ENCODE results near the gene SLC15A2. TPM values are rescaled to one million over a fixed set of nuclear protein-coding genes. Genes with fewer than 3 reads are reported as not detected.
"Not testable (repeated sequence)": the region's sequence is repeated elsewhere in the genome, so short reads cannot be mapped to it uniquely, and the experiment has no call there.

The SLC15A2 gene
- total RNA-seq = 1 to 10 TPM in 2 of 4 donors, under 1 TPM in 2; 0.52 to 2.1 (median 1.0) TPM

GRCh38 chr3:121894301-121894990 lies at the start of gene SLC15A2:
Gene SLC15A2, plus strand, starts transcription at chr3:121894401. Its CDS starts 76 bp downstream, at chr3:121894477.
- H3K9me3 ChIP-seq = no peaks in the 10 kb centered on the region
- 10% methylated on average over 3 of the region's 3 CpGs for WGBS
- no peak for DNase-seq (ENCODE audit: extremely low spot score)
- TF ChIP-seq POLR2A (IDR thresholded peaks at IDR 0.05; ENCODE audit: low read depth) (no peak), POLR2AphosphoS5 (IDR thresholded peaks at IDR 0.05) (no peak), EP300 (IDR thresholded peaks at IDR 0.05) (no peak)
- TF ChIP-seq, protein P1, sequence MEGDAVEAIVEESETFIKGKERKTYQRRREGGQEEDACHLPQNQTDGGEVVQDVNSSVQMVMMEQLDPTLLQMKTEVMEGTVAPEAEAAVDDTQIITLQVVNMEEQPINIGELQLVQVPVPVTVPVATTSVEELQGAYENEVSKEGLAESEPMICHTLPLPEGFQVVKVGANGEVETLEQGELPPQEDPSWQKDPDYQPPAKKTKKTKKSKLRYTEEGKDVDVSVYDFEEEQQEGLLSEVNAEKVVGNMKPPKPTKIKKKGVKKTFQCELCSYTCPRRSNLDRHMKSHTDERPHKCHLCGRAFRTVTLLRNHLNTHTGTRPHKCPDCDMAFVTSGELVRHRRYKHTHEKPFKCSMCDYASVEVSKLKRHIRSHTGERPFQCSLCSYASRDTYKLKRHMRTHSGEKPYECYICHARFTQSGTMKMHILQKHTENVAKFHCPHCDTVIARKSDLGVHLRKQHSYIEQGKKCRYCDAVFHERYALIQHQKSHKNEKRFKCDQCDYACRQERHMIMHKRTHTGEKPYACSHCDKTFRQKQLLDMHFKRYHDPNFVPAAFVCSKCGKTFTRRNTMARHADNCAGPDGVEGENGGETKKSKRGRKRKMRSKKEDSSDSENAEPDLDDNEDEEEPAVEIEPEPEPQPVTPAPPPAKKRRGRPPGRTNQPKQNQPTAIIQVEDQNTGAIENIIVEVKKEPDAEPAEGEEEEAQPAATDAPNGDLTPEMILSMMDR (IDR thresholded peaks at IDR 0.05) = no peak
- H3K27me3 ChIP-seq = no peaks in the 10 kb centered on the region
- H3K36me3 ChIP-seq = no peaks in the 10 kb centered on the region
- H3K4me1 ChIP-seq = peaks cover 7 to 15% (median 13%) of the 10 kb centered on the region in 4 donors
- intact Hi-C loops (cut with DNase I) = no loop called here
- no peak within 1 kb of the TSS for H3K4me3 ChIP-seq
- H3K27ac ChIP-seq (replicated peaks in 1 of 4) = no peak within 1 kb of the TSS

GRCh38 chr3:121844892-121845291 lies 49.3 kb upstream of the SLC15A2 start:
- WGBS = 99% methylated on average over 7 of the region's 7 CpGs
- Histone ChIP-seq H3K9me3 (no peaks in the 10 kb centered on the region), H3K4me3 (no peak overlapping the region), H3K27ac (replicated peaks in 1 of 4) (no peak overlapping the region), H3K4me1 (no peaks in the 10 kb centered on the region), H3K27me3 (no peaks in the 10 kb centered on the region), H3K36me3 (no peaks in the 10 kb centered on the region)
- intact Hi-C loops (cut with DNase I) = no loop called here
- TF ChIP-seq EP300 (IDR thresholded peaks at IDR 0.05) (no peak), POLR2AphosphoS5 (IDR thresholded peaks at IDR 0.05) (no peak), POLR2A (IDR thresholded peaks at IDR 0.05; ENCODE audit: low read depth) (no peak)
- TF ChIP-seq, protein P1 (IDR thresholded peaks at IDR 0.05) = no peak
- no peak for DNase-seq (ENCODE audit: extremely low spot score)

GRCh38 chr3:121852256-121852655 lies 41.9 kb upstream of the SLC15A2 start:
- Histone ChIP-seq H3K36me3 (peaks cover 0 to 4% (median 2%) of the 10 kb centered on the region in 4 donors), H3K4me3 (no peak overlapping the region), H3K27me3 (no peaks in the 10 kb centered on the region), H3K27ac (replicated peaks in 1 of 4) (no peak overlapping the region), H3K4me1 (no peaks in the 10 kb centered on the region), H3K9me3 (no peaks in the 10 kb centered on the region)
- TF ChIP-seq, protein P1 (IDR thresholded peaks at IDR 0.05) = no peak
- intact Hi-C loops (cut with DNase I) = loop anchor here (10.0 kb wide), 1 partner anchor 657 kb away; no protein-coding TSS in a partner anchor
- 89% methylated on average over 2 of the region's 2 CpGs for WGBS
- DNase-seq (ENCODE audit: extremely low spot score) = no peak

DNA sequence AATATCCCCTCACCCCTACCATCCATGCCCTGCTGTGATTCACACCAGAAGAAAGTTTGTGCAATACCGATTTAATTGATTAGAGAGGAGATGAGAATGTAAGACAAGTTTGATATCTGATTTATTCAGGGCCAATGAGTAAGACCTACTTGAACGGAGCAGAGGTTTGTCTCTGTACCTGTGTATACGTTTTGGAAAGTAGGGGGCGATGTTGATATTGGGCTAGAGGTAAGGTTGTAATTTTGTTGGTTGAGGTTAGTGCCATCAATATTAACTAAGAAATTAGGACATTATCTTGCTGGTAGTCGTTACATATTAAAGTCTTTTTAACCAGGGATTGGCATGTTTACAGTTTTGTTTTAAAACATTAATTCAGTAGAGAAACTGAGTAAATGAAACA lies 38.6 kb upstream of the SLC15A2 start:
- no peak for DNase-seq (ENCODE audit: extremely low spot score)
- Histone ChIP-seq H3K9me3 (no peaks in the 10 kb centered on the region), H3K4me3 (no peak overlapping the region), H3K27ac (replicated peaks in 1 of 4) (no peak overlapping the region), H3K27me3 (no peaks in the 10 kb centered on the region), H3K4me1 (no peaks in the 10 kb centered on the region), H3K36me3 (peaks cover 0 to 5% (median 2%) of the 10 kb centered on the region in 4 donors)
- WGBS = 39% methylated on average over 5 of the region's 5 CpGs
- intact Hi-C loops (cut with DNase I) = loop anchor here (10.0 kb wide), 1 partner anchor 661 kb away; no protein-coding TSS in a partner anchor
- TF ChIP-seq, protein P1 (IDR thresholded peaks at IDR 0.05) = no peak
- TF ChIP-seq EP300 (IDR thresholded peaks at IDR 0.05) (no peak), POLR2AphosphoS5 (IDR thresholded peaks at IDR 0.05) (no peak), POLR2A (IDR thresholded peaks at IDR 0.05; ENCODE audit: low read depth) (no peak)

DNA sequence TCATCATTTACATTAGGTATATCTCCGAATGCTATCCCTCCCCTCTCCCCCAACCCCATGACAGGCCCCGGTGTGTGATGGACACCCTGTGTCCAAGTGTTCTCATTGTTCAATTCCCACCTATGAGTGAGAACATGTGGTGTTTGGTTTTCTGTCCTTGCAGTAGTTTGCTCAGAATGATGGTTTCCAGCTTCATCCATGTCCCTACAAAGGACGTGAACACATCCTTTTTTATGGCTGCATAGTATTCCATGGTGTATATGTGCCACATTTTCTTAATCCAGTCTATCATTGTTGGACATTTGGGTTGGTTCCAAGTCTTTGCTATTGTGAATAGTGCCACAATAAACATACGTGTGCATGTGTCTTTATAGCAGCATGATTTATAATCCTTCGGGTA lies 36.4 kb upstream of the SLC15A2 start:
- H3K4me1 ChIP-seq; H3K27me3 ChIP-seq; H3K36me3 ChIP-seq; H3K9me3 ChIP-seq; DNase-seq (ENCODE audit: extremely low spot score); H3K27ac ChIP-seq (replicated peaks in 1 of 4); H3K4me3 ChIP-seq: not testable (repeated sequence)
- WGBS = 80% methylated on average over 5 of the region's 5 CpGs
- intact Hi-C loops (cut with DNase I) = loop anchor here (10.0 kb wide), 1 partner anchor 663 kb away; no protein-coding TSS in a partner anchor

DNA sequence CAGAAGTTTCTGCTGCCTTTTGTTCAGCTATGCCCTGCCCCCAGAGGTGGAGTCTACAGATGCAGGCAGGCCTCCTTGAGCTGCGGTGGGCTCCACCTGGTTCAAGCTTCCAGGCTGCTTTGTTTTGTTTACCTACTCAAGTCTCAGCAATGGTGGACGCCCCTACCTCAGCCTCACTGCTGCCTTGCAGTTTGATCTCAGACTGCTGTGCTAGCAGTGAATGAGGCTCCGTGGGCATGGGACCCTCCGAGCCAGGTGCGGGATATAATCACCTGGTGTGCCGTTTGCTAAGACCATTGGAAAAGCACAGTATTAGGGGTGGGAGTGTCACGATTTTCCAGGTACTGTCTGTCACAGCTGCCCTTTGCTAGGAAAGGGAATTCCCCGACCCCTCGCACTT lies 31.0 kb upstream of the SLC15A2 start:
- H3K27me3 ChIP-seq; H3K9me3 ChIP-seq; DNase-seq (ENCODE audit: extremely low spot score); H3K27ac ChIP-seq (replicated peaks in 1 of 4); H3K4me3 ChIP-seq; H3K36me3 ChIP-seq; intact Hi-C loops (cut with DNase I); H3K4me1 ChIP-seq: not testable (repeated sequence)
- 97% methylated on average over 6 of the region's 9 CpGs for WGBS

Data from esophagus muscularis mucosa (tissue), 4 donors.